ENCODE results near the gene ACTR2.
"Not testable (repeated sequence)": the region's sequence is repeated elsewhere in the genome, so short reads cannot be mapped to it uniquely, and the experiment has no call there.

The ACTR2 gene

GRCh38 chr2:65227456-65228262 is at the start of gene ACTR2:
TSS of gene ACTR2 (plus strand) at chr2:65227831. CDS start at chr2:65227910, 79 bp downstream.
- peak; percentile 98 for DNase-seq

GRCh38 chr2:65182570-65182969 is 45.1 kb upstream of the ACTR2 start:
- DNase-seq = no peak

GRCh38 chr2:65183406-65183805 is 44.2 kb upstream of the ACTR2 start:
- DNase-seq = not testable (repeated sequence)

GRCh38 chr2:65185012-65185411 is 42.6 kb upstream of the ACTR2 start:
- DNase-seq = no peak

- no peak for DNase-seq
Measured at GRCh38 chr2:65186093-65186868, 41.4 kb upstream of the ACTR2 start.

- peak; percentile 77 for DNase-seq
Measured at GRCh38 chr2:65186872-65187851, 40.5 kb upstream of the ACTR2 start.

GRCh38 chr2:65193446-65193845 is 34.2 kb upstream of the ACTR2 start:
- no peak for DNase-seq

- no peak for DNase-seq
Measured at GRCh38 chr2:65198737-65199136, 28.9 kb upstream of the ACTR2 start.

GRCh38 chr2:65199166-65199565 is 28.5 kb upstream of the ACTR2 start:
- DNase-seq = no peak

GRCh38 chr2:65199891-65200290 is 27.7 kb upstream of the ACTR2 start:
- no peak for DNase-seq

GRCh38 chr2:65204461-65205210 is 23.0 kb upstream of the ACTR2 start:
- no peak for DNase-seq

GRCh38 chr2:65212115-65212514 is 15.5 kb upstream of the ACTR2 start:
- no peak for DNase-seq

- no peak for DNase-seq
Measured at GRCh38 chr2:65212619-65213018, 15.0 kb upstream of the ACTR2 start.

GRCh38 chr2:65213035-65213434 is 14.6 kb upstream of the ACTR2 start:
- no peak for DNase-seq

- no peak for DNase-seq
Measured at GRCh38 chr2:65214361-65214760, 13.3 kb upstream of the ACTR2 start.

GRCh38 chr2:65214843-65215242 is 12.8 kb upstream of the ACTR2 start:
- no peak for DNase-seq

GRCh38 chr2:65215946-65216345 is 11.7 kb upstream of the ACTR2 start:
- DNase-seq = no peak

GRCh38 chr2:65220432-65221131 is 7.0 kb upstream of the ACTR2 start:
- DNase-seq = no peak

GRCh38 chr2:65221275-65221674 is 6.4 kb upstream of the ACTR2 start:
- not testable (repeated sequence) for DNase-seq

GRCh38 chr2:65227020-65227455 is 593 bp upstream of the ACTR2 start:
- peak; percentile 30 for DNase-seq

GRCh38 chr2:65228263-65228750 is 676 bp downstream of the ACTR2 start:
- DNase-seq = no peak
